CD4-positive, alpha-beta T cell (primary cell): ENCODE measurements around the gene ZNF277. TPM values are rescaled to one million over a fixed set of nuclear protein-coding genes. Genes with fewer than 3 reads are reported as not detected.

Experiments
- ATAC-seq: fragments of 200-7000 bp; cut with Tn5 transposase; one replicate; pipeline ENCODE4 v1.10.0; 2022; ENCODE audit warnings: mild to moderate bottlenecking; ENCODE audit not compliant: poor library complexity
- CTCF ChIA-PET: fragments of 350-600 bp; sonication (Branson Sonifier 250); formaldehyde crosslinking; loops from one replicate; lab custom pipeline; 2021; ENCODE audit warnings: antibody characterized with exemption, inconsistent platforms; lab: Charles Lee
- POLR2A ChIA-PET: fragments of 350-600 bp; sonication (Branson Sonifier 250); formaldehyde crosslinking; loops from one replicate; lab custom pipeline; 2021; ENCODE audit warnings: antibody characterized with exemption, inconsistent platforms; lab: Charles Lee
- DNase-seq, 14 experiments: peaks; one replicate each; pipeline ENCODE4 v3.0.0-alpha.2; 2013 to 2020; ENCODE audit warnings: mixed read lengths in 2 of 14
- H3K27ac ChIP-seq, 2 donors: one replicate each; pipeline versions ENCODE4 v1.5.1 to v1.7.0; 2013; ENCODE audit warnings: low read length in 2 of 2, low read depth in 1 of 2, mild to moderate bottlenecking in 1 of 2
- H3K27me3 ChIP-seq, 2 experiments: 1 replicate in 1 of 2; 2 replicates in 1 of 2; pipeline versions ENCODE4 v1.6.1 to v1.7.0; 2013; ENCODE audit warnings: low read length in 2 of 2, control low read depth in 1 of 2, mild to moderate bottlenecking in 1 of 2, moderate library complexity in 1 of 2; ENCODE audit not compliant: insufficient read depth in 2 of 2, control insufficient read depth in 1 of 2
- H3K36me3 ChIP-seq: one replicate; pipeline ENCODE4 v1.6.1; 2013; ENCODE audit warnings: low read length, control low read depth; ENCODE audit not compliant: insufficient read depth
- H3K4me1 ChIP-seq: one replicate; pipeline ENCODE4 v1.6.1; 2013; ENCODE audit warnings: low read length, control low read depth; ENCODE audit not compliant: insufficient read depth
- H3K4me3 ChIP-seq: one replicate; pipeline ENCODE4 v1.5.1; 2013; ENCODE audit warnings: mild to moderate bottlenecking, low read length, moderate library complexity
- H3K9me3 ChIP-seq, 2 experiments: 1 replicate in 1 of 2; 2 replicates in 1 of 2; pipeline versions ENCODE4 v1.6.1 to v1.7.0; 2013; ENCODE audit warnings: low read length in 2 of 2, mild to moderate bottlenecking in 2 of 2, control low read depth in 1 of 2, moderate library complexity in 1 of 2; ENCODE audit not compliant: control insufficient read depth in 1 of 2, insufficient read depth in 1 of 2
- H3K27ac Mint-ChIP-seq: one replicate; pipeline ENCODE4 v1.8.0; 2020; ENCODE audit warnings: mixed read lengths
- H3K27me3 Mint-ChIP-seq: one replicate; pipeline ENCODE4 v1.8.0; 2021; ENCODE audit warnings: mixed read lengths
- H3K36me3 Mint-ChIP-seq: one replicate; pipeline ENCODE4 v1.8.0; 2021; ENCODE audit warnings: low read depth, mixed read lengths
- H3K4me1 Mint-ChIP-seq: one replicate; pipeline ENCODE4 v1.8.0; 2021; ENCODE audit warnings: low read depth, mixed read lengths
- H3K4me3 Mint-ChIP-seq: one replicate; pipeline ENCODE4 v1.8.0; 2020; ENCODE audit warnings: mild to moderate bottlenecking, mixed read lengths
- H3K9me3 Mint-ChIP-seq: one replicate; pipeline ENCODE4 v1.8.0; 2020; ENCODE audit warnings: mixed read lengths
- CTCF ChIP-seq: fragments of 200-600 bp; IDR thresholded peaks from one replicate; pipeline ENCODE4 v1.8.0; 2022; ENCODE audit warnings: antibody characterized with exemption, mild to moderate bottlenecking
- intact Hi-C, 2 experiments: fragments of 100-400 bp; cut with DNase I in 1 of 2; cut with micrococcal nuclease in 1 of 2; formaldehyde crosslinking; loops; one replicate each; pipeline versions ENCODE4 v1.15.1 to v1.9.0; 2023 to 2025; cut with DNase I, micrococcal nuclease
- total RNA-seq, 174 experiments: library from RNA in 2 of 174; stranded (reverse) in 2 of 174; gene quantifications; one replicate each; pipeline ENCODE4 v1.2.3 and lab custom pipeline; 2021 to 2026

The ZNF277 gene
- total RNA-seq, 2 experiments from 2014 or later: 21.6 to 22.5 TPM

GRCh38 chr7:112260911-112261310, 54.4 kb downstream of the ZNF277 start:
- Mint-ChIP-seq H3K4me3 (no peak overlapping the region), H3K27me3 (no peaks in the 10 kb centered on the region), H3K36me3 (no peaks in the 10 kb centered on the region), H3K27ac (no peak overlapping the region), H3K9me3 (no peaks in the 10 kb centered on the region), H3K4me1 (peaks cover 50% of the 10 kb centered on the region)
- no peak for TF ChIP-seq CTCF
- ChIA-PET POLR2A (no interaction called here), CTCF (no interaction called here)
- no peak overlapping the region for H3K27ac ChIP-seq
- H3K36me3 ChIP-seq: no peaks in the 10 kb centered on the region
- no peak for DNase-seq
- no peak for ATAC-seq
- intact Hi-C loops: no loop called here
- no peak overlapping the region for H3K4me3 ChIP-seq
- H3K4me1 ChIP-seq: peaks cover under 1% of the 10 kb centered on the region
- H3K9me3 ChIP-seq: no peaks in the 10 kb centered on the region
- no peaks in the 10 kb centered on the region for H3K27me3 ChIP-seq

- Mint-ChIP-seq H3K9me3 (no peaks in the 10 kb centered on the region), H3K4me3 (no peak overlapping the region), H3K4me1 (peaks cover 57% of the 10 kb centered on the region), H3K27me3 (no peaks in the 10 kb centered on the region), H3K36me3 (no peaks in the 10 kb centered on the region), H3K27ac (no peak overlapping the region)
- Histone ChIP-seq H3K9me3 (no peaks in the 10 kb centered on the region), H3K4me1 (peaks cover 4% of the 10 kb centered on the region), H3K27me3 (no peaks in the 10 kb centered on the region), H3K27ac (no peak overlapping the region), H3K36me3 (no peaks in the 10 kb centered on the region), H3K4me3 (no peak overlapping the region)
- no peak for DNase-seq
- intact Hi-C loops: no loop called here
- CTCF ChIA-PET: no interaction called here
- POLR2A ChIA-PET: interaction anchor here (0.7 to 1.6 kb wide), 2 partner anchors 188 to 335 kb away, joined by 3 read pairs; partner anchors contain the start of gene IFRD1
- ATAC-seq: no peak
- no peak for TF ChIP-seq CTCF
Measured at GRCh38 chr7:112262036-112262435, 55.5 kb downstream of the ZNF277 start.

GRCh38 chr7:112262855-112263487, 56.5 kb downstream of the ZNF277 start:
- H3K27ac Mint-ChIP-seq: no peak overlapping the region
- CTCF ChIA-PET: no interaction called here
- no peak for TF ChIP-seq CTCF

More at GRCh38 chr7:112262855-112263487, 56.5 kb downstream of the ZNF277 start:
- Mint-ChIP-seq H3K9me3 (peaks cover under 1% of the 10 kb centered on the region), H3K4me3 (no peak overlapping the region), H3K4me1 (peaks cover 63% of the 10 kb centered on the region), H3K36me3 (no peaks in the 10 kb centered on the region), H3K27me3 (no peaks in the 10 kb centered on the region)
- POLR2A ChIA-PET: interaction anchor here (1.6 kb wide), 1 partner anchor 187 kb away, joined by 3 read pairs; the partner anchor contains the start of gene IFRD1
- Histone ChIP-seq H3K36me3 (no peaks in the 10 kb centered on the region), H3K9me3 (no peaks in the 10 kb centered on the region), H3K27ac (no peak overlapping the region), H3K4me3 (no peak overlapping the region), H3K27me3 (no peaks in the 10 kb centered on the region), H3K4me1 (peaks cover 4% of the 10 kb centered on the region)
- no peak for DNase-seq
- intact Hi-C loops: no loop called here
- ATAC-seq: no peak
